Calu3 (cell line): ENCODE measurements around the gene C16orf87. TPM values are rescaled to one million over a fixed set of nuclear protein-coding genes. Genes with fewer than 3 reads are reported as not detected.

Source experiments
- BruUV-seq: library from RNA; stranded (reverse); fragments of 400-500 nt; replicated peaks from 2 replicates; lab custom pipeline; 2021; lab: Mats Ljungman, UMichigan
- CTCF ChIA-PET: fragments of 300-600 bp; sonication (Branson Sonifier 250); formaldehyde crosslinking; loops from one replicate; lab custom pipeline; 2022; ENCODE audit warnings: antibody characterized with exemption; lab: Charles Lee
- DNase-seq: peaks from one replicate; pipeline ENCODE4 v3.0.0; 2022
- H3K27ac Mint-ChIP-seq: one replicate; pipeline ENCODE4 v1.8.0; 2022; ENCODE audit warnings: mixed read lengths; ENCODE audit not compliant: unreplicated experiment
- H3K27me3 Mint-ChIP-seq: one replicate; pipeline ENCODE4 v1.8.0; 2022; ENCODE audit warnings: mixed read lengths; ENCODE audit not compliant: unreplicated experiment
- H3K36me3 Mint-ChIP-seq: one replicate; pipeline ENCODE4 v1.8.0; 2022; ENCODE audit warnings: mild to moderate bottlenecking, moderate library complexity, mixed read lengths; ENCODE audit not compliant: insufficient read depth, unreplicated experiment
- H3K4me1 Mint-ChIP-seq: one replicate; pipeline ENCODE4 v1.8.0; 2022; ENCODE audit warnings: mild to moderate bottlenecking, low read depth, mixed read lengths; ENCODE audit not compliant: unreplicated experiment
- H3K4me3 Mint-ChIP-seq: one replicate; pipeline ENCODE4 v1.8.0; 2022; ENCODE audit warnings: mild to moderate bottlenecking, low read depth, moderate library complexity, mixed read lengths; ENCODE audit not compliant: unreplicated experiment
- H3K9me3 Mint-ChIP-seq: one replicate; pipeline ENCODE4 v1.8.0; 2022; ENCODE audit warnings: low read depth, mixed read lengths; ENCODE audit not compliant: unreplicated experiment
- CTCF ChIP-seq: fragments of 200-600 bp; IDR thresholded peaks from one replicate; pipeline ENCODE4 v1.8.0; 2022; ENCODE audit warnings: antibody characterized with exemption; ENCODE audit not compliant: unreplicated experiment
- intact Hi-C: fragments of 100-400 bp; cut with micrococcal nuclease; formaldehyde crosslinking; loops from one replicate; pipeline ENCODE4 v1.10.0; 2022; ENCODE audit not compliant: unreplicated experiment
- total RNA-seq: library from RNA; stranded (reverse); gene quantifications from 2 replicates; pipeline ENCODE4 v1.2.3, GENCODE V29; 2022

Gene C16orf87
- total RNA-seq, 1 experiment from 2014 or later, result 11.6 TPM

- H3K4me1 Mint-ChIP-seq, result no peaks in the 10 kb centered on the region
- intact Hi-C loops, result no loop called here
- TF ChIP-seq CTCF, result no peak
- H3K36me3 Mint-ChIP-seq, result no peaks in the 10 kb centered on the region
- no peak for DNase-seq
- no peaks in the 10 kb centered on the region for H3K27me3 Mint-ChIP-seq
- BruUV-seq, result no TSS peak
- no peak overlapping the region for H3K4me3 Mint-ChIP-seq
- CTCF ChIA-PET, result no interaction called here
- H3K27ac Mint-ChIP-seq, result no peak overlapping the region
- no peaks in the 10 kb centered on the region for H3K9me3 Mint-ChIP-seq
Measured at GRCh38 chr16:46768809-46769208, 62.2 kb downstream of the C16orf87 start.

GRCh38 chr16:46765050-46765449, 65.9 kb downstream of the C16orf87 start:
- DNase-seq, result no peak
- Mint-ChIP-seq H3K36me3 (no peaks in the 10 kb centered on the region), H3K27ac (no peak overlapping the region), H3K9me3 (no peaks in the 10 kb centered on the region), H3K27me3 (peaks cover 17% of the 10 kb centered on the region), H3K4me3 (no peak overlapping the region), H3K4me1 (no peaks in the 10 kb centered on the region)
- TF ChIP-seq CTCF, result no peak
- CTCF ChIA-PET, result no interaction called here
- no TSS peak for BruUV-seq
- intact Hi-C loops, result no loop called here

GRCh38 chr16:46763147-46763546, 67.8 kb downstream of the C16orf87 start:
- intact Hi-C loops, result no loop called here
- Mint-ChIP-seq H3K27me3 (peaks cover 35% of the 10 kb centered on the region), H3K36me3 (no peaks in the 10 kb centered on the region), H3K27ac (no peak overlapping the region), H3K4me1 (no peaks in the 10 kb centered on the region), H3K4me3 (no peak overlapping the region), H3K9me3 (no peaks in the 10 kb centered on the region)
- no peak for DNase-seq
- CTCF ChIA-PET, result no interaction called here
- TF ChIP-seq CTCF, result no peak
- no TSS peak for BruUV-seq

GRCh38 chr16:46762583-46762982, 68.4 kb downstream of the C16orf87 start:
- H3K27ac Mint-ChIP-seq, result no peak overlapping the region
- no peak for DNase-seq
- CTCF ChIA-PET, result no interaction called here
- intact Hi-C loops, result no loop called here
- no TSS peak for BruUV-seq
- H3K9me3 Mint-ChIP-seq, result no peaks in the 10 kb centered on the region
- no peak overlapping the region for H3K4me3 Mint-ChIP-seq
- no peaks in the 10 kb centered on the region for H3K36me3 Mint-ChIP-seq
- peaks cover 41% of the 10 kb centered on the region for H3K27me3 Mint-ChIP-seq
- no peak for TF ChIP-seq CTCF
- H3K4me1 Mint-ChIP-seq, result peaks cover under 1% of the 10 kb centered on the region
